ENCODE results near the gene TERT.

The TERT gene

DNA sequence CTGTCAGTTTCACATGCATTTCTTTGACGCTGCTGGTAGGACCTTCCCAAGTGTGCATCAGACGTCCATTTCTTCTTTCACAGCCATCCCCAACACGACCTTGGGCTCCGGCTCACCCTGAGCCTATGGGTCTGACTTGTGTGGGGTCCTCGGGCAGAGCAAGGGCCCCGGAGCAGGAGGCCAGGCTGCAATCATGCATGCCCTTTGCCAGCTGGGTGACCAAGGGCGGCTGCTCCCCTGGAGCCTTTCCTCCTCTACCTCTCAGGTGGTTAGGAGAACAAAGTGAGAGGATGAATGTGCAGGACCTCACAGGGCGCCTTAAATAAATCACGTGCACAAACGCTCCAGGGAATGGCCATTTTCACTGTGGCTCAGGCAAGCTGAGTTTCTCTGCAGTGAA lies 33.2 kb downstream of the TERT start:
- TF ChIP-seq, protein P1, sequence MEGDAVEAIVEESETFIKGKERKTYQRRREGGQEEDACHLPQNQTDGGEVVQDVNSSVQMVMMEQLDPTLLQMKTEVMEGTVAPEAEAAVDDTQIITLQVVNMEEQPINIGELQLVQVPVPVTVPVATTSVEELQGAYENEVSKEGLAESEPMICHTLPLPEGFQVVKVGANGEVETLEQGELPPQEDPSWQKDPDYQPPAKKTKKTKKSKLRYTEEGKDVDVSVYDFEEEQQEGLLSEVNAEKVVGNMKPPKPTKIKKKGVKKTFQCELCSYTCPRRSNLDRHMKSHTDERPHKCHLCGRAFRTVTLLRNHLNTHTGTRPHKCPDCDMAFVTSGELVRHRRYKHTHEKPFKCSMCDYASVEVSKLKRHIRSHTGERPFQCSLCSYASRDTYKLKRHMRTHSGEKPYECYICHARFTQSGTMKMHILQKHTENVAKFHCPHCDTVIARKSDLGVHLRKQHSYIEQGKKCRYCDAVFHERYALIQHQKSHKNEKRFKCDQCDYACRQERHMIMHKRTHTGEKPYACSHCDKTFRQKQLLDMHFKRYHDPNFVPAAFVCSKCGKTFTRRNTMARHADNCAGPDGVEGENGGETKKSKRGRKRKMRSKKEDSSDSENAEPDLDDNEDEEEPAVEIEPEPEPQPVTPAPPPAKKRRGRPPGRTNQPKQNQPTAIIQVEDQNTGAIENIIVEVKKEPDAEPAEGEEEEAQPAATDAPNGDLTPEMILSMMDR (IDR thresholded peaks at IDR 0.05; ENCODE audit: low read depth, low read length, missing control alignments): no peak
- no peak overlapping the region for H3K4me3 ChIP-seq (replicated peaks; ENCODE audit: low read depth, low read length)
- DNase-seq (ENCODE audit: extremely low read depth, low read depth): no peak

- no peak for DNase-seq (ENCODE audit: extremely low read depth, low read depth)
- H3K4me3 ChIP-seq (replicated peaks; ENCODE audit: low read depth, low read length): no peak overlapping the region
- TF ChIP-seq, protein P1 (IDR thresholded peaks at IDR 0.05; ENCODE audit: low read depth, low read length, missing control alignments): no peak
Observed at GRCh38 chr5:1259806-1260480, 34.9 kb downstream of the TERT start.

GRCh38 chr5:1257841-1258240 lies 37.0 kb downstream of the TERT start:
- H3K4me3 ChIP-seq (replicated peaks; ENCODE audit: low read depth, low read length): no peak overlapping the region
- TF ChIP-seq, protein P1 (IDR thresholded peaks at IDR 0.05; ENCODE audit: low read depth, low read length, missing control alignments): no peak
- no peak for DNase-seq (ENCODE audit: extremely low read depth, low read depth)

- no peak overlapping the region for H3K4me3 ChIP-seq (replicated peaks; ENCODE audit: low read depth, low read length)
- TF ChIP-seq, protein P1 (IDR thresholded peaks at IDR 0.05; ENCODE audit: low read depth, low read length, missing control alignments): no peak
- no peak for DNase-seq (ENCODE audit: extremely low read depth, low read depth)
Observed at GRCh38 chr5:1257363-1257762, 37.5 kb downstream of the TERT start.

GRCh38 chr5:1256776-1257175 lies 38.1 kb downstream of the TERT start:
- no peak for DNase-seq (ENCODE audit: extremely low read depth, low read depth)
- TF ChIP-seq, protein P1 (IDR thresholded peaks at IDR 0.05; ENCODE audit: low read depth, low read length, missing control alignments): no peak
- no peak overlapping the region for H3K4me3 ChIP-seq (replicated peaks; ENCODE audit: low read depth, low read length)

DNA sequence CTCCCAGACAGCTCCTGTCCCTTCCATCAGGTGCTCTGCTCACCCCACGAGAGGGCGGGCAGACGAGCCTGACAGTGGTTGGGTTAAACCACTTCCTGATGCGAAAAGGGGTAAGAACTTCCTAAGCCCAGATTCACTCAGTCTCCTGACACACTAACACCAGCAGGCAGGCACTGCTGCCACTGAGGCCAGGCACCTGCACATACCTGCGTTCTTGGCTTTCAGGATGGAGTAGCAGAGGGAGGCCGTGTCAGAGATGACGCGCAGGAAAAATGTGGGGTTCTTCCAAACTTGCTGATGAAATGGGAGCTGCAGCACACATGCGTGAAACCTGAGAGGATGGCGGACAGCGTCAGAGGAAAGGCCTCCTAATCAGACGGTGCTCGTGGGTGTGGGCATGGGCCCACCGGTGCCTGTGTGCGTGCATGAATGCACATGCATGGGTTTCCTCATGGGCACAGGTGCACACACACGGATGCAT lies 39.7 kb downstream of the TERT start:
- no peak overlapping the region for H3K4me3 ChIP-seq (replicated peaks; ENCODE audit: low read depth, low read length)
- no peak for DNase-seq (ENCODE audit: extremely low read depth, low read depth)
- TF ChIP-seq, protein P1 (IDR thresholded peaks at IDR 0.05; ENCODE audit: low read depth, low read length, missing control alignments): no peak

GRCh38 chr5:1254196-1254595 lies 40.7 kb downstream of the TERT start:
- no peak overlapping the region for H3K4me3 ChIP-seq (replicated peaks; ENCODE audit: low read depth, low read length)
- no peak for DNase-seq (ENCODE audit: extremely low read depth, low read depth)
- TF ChIP-seq, protein P1 (IDR thresholded peaks at IDR 0.05; ENCODE audit: low read depth, low read length, missing control alignments): no peak
